GM19438 (cell line): ENCODE data around the gene LGALS7.
"Not testable (repeated sequence)": the region's sequence is repeated elsewhere in the genome, so short reads cannot be mapped to it uniquely, and the experiment has no call there.

Experiments used
- ATAC-seq: cut with Tn5 transposase; IDR thresholded peaks from one replicate; pipeline ENCODE4 v1.9.1; 2021; ENCODE audit warnings: low read depth; ENCODE audit not compliant: unreplicated experiment

LGALS7 gene

DNA sequence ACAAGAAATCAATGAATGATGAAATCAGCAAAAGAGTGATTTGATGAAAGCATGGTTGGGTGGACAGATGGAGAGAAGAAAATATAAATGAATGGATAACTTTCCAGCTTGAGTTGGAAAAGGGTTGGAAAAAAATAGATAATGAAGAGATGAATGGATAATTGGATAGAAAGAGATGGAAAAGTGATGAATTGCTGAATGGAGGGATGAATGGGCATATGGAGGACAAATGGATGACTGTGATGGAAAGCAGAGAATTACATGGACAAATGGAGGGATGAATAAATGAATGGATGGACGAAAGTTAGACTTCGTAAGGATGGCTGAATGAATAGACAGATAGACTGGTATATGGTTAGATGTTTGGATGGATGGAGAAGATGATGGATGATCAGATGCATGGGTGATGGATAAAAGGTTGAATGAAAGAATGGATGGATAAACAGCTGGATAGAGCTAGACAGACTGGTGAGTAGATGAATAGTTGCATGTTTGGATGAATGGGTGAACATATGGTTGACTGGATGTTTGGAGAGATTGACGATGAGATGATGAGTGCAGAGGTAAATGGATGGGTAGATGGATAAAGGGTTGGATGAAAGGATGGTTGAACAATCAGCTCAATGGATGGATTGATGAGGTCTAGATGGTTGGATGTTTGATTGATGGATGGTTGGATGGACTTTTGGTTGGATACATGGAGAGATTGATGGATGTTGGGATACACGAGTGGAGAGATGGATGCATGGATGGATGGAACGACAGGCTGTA lies 27.4 kb upstream of the LGALS7 start:
- no peak for ATAC-seq

- ATAC-seq: no peak
Observed at GRCh38 chr19:38799104-38799503, 25.8 kb upstream of the LGALS7 start.

DNA sequence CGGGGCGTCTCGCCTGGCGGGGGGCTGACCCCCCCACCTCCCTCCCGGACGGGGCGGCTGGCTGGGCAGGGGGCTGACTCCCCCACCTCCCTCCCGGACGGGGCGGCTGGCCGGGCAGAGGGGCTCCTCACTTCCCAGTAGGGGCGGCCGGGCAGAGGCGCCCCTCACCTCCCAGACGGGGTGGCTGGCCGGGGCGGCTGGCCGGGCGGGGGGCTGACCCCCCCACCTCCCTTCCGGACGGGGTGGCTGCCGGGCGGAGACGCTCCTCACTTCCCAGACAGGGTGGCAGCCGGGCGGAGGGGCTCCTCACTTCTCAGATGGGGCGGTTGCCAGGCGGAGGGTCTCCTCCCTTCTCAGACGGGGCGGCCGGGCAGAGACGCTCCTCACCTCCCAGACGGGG lies 24.5 kb upstream of the LGALS7 start:
- not testable (repeated sequence) for ATAC-seq

- ATAC-seq: no peak
Observed at GRCh38 chr19:38796154-38796553, 22.8 kb upstream of the LGALS7 start.

- ATAC-seq: no peak
Observed at GRCh38 chr19:38795549-38795948, 22.2 kb upstream of the LGALS7 start.

GRCh38 chr19:38793671-38794070 lies 20.4 kb upstream of the LGALS7 start:
- ATAC-seq: no peak

DNA sequence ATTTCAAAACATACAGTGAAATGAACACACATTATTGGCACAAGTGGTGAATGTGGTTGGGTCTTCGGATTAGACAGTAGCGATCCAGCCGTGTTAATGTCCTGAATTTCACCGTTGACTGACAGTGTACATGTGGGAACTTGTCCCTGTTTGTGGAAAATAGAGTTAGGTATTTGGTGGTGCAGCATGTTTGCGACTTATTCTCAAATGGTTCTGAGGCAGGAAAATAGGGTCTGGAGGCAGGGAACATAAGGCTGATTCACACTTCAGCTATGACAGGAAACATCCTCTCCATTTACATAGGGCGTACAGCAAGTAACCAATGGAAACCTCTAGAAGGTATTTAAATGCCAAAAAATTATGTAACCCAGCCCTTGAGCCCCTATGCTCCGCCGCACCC lies 19.9 kb upstream of the LGALS7 start:
- no peak for ATAC-seq

- peak; percentile 27 for ATAC-seq
Observed at GRCh38 chr19:38792250-38793111, 19.2 kb upstream of the LGALS7 start.

DNA sequence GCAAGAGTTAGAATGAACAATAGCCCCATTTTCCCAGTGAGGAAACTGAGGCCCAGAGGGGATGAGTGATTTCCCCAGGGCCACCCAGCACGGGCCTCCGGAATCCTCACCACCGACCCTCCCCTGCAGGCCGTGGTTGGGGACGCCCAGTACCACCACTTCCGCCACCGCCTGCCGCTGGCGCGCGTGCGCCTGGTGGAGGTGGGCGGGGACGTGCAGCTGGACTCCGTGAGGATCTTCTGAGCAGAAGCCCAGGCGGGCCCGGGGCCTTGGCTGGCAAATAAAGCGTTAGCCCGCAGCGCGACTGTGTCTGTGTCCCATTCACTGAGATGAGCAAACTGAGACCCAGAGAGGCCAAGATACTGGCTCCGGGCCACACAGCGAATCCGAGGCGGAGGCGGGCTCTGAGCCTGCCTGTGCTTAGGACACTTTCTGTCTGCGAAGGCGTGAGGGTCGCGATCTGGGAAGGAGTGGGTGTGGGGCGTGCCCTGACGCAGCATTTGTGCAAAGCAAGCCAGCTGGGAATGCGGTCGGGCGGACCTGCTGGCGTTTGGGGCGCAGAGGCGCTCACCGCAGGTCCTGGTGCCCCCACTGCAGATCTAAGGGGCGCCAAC lies 18.2 kb upstream of the LGALS7 start:
- ATAC-seq: peak; percentile 53

DNA sequence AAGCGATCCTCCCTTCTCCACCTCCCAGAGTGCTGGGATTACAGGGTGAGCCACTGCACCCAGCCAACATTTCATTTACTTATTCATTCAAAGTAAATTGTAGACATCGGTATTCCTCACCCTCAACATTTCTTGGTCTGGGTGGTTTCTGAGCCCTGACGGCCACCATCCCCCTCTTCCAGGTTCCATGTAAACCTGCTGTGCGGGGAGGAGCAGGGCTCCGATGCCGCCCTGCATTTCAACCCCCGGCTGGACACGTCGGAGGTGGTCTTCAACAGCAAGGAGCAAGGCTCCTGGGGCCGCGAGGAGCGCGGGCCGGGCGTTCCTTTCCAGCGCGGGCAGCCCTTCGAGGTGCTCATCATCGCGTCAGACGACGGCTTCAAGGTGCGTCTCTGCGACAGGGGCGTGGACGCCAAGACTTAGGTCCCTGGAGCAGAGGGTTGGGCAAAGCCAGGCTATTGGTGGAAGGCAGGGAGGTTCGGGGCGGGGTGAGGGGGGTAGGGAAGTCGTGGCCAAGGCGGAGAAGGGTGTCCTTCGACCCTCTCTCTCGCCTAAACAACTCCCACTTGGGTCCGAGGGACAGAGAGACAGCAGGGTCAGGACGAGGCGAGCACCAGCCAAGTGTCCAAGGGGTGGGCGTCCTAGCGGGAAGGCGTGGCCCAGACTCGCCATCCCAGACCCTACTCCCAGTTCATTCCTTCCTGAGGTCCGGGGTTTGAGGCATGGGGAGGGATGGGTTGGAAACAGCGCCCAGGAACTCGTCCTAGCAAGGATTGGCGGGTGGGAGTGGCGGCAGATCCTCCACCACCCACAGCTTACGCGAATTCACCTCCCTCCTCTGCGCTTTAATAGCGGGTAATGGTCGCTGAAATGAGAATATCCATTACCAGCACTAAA lies 17.4 kb upstream of the LGALS7 start:
- ATAC-seq: not testable (repeated sequence)

DNA sequence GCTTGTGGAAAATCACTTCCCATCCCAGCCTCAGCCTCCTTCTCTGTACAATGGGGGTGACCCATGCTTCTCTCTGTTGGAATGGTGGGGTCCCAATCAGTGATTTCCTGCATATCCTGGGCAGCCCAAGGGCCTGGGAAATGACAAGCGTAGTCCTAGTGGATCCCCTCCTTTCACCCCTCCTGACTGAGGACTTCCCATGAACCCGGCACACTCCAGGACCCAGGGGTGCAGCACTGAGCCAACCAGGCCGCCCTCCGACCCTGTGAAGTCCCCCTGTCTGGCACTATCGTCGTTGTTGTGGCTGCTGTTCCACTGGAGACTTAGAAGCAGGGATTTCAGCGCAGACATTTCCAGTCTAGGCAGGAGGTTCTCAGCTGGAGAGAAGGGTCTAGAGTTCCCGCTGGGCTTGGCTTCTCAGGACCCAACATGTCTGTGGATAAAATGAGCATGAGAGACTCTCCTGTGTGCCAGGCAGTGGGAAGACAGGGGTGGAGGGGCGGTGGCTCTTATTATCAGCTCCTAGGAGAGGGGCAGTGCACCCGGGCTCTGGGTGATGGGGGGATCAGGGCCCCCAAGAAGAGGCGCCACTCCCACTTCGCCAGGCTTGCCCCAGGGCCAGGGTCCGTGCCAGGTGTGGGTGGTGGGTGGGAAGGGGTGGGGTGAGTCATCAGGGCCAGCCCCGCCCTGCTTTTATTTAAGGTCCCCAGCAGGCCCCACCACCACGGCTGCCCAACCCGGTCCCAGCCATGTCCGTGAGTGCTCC lies 15.3 kb upstream of the LGALS7 start, which contains the start of gene LGALS7B:
Gene LGALS7B (plus strand): TSS at position 723 of the 766 bp plus-strand sequence. CDS start 27 bp downstream, at position 750.
- no peak for ATAC-seq

DNA sequence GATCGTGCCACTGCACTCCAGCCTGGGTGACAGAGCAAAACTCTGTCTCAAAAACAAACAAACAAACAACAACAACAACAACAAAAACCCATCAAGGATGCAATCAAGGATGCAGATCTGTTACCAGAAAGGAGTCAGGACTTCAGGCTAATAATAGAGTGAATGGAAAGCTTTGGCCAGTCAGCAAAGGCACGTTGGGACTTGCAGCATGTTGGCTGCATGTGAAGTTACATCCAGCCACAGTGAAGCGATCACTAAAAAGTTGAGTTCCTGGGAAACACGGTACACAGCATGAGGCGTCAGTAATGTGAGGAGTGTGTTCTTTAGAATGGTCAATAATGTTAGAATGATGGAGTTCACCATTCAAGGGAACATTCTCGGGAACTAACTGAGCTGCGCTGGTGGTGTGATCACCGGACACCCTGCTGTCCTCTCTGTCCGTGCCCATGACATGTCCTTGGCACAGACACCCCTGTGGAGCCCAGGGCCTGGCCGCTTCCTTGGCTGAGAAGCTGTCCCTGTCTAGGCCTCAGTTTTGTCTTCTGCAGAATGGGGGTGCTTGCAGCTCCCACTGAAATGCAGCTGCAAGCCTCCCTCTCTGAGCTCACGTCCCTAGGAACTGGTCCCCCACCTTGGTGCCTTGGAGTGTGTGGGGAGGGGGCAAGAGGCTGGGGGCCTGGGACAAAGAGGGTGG lies 13.4 kb upstream of the LGALS7 start:
- no peak for ATAC-seq

GRCh38 chr19:38786061-38786460 lies 12.7 kb upstream of the LGALS7 start:
- not testable (repeated sequence) for ATAC-seq

DNA sequence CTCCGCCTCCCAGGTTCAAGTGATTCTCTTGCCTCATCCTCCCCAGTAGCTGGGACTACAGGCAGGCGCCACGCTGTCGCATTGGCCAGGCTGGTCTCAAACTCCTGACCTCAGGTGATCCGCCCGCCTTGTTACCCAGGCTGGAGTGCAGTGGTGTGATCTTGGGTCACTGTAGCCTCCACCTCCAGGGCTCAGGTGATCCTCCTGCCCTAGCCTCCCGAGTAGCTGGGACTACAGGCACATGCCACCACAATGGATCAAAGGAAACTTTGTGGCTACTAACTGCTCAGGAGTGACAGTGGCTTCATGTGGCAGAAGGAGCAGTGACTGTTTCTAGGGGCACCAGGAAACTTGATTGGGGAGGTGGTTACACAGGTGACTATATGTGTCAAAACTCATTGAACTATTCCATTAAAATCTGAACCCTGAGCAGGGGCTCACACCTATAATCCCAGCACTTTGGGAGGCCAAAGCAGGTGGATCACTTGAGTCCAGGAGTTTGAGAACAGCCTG lies 11.9 kb upstream of the LGALS7 start:
- no peak for ATAC-seq

GRCh38 chr19:38784224-38784623 lies 10.9 kb upstream of the LGALS7 start:
- ATAC-seq: no peak

GRCh38 chr19:38782212-38782611 lies 8.9 kb upstream of the LGALS7 start:
- not testable (repeated sequence) for ATAC-seq

- ATAC-seq: no peak
Observed at GRCh38 chr19:38781058-38781457, 7.7 kb upstream of the LGALS7 start.

- ATAC-seq: no peak
Observed at GRCh38 chr19:38780443-38780842, 7.1 kb upstream of the LGALS7 start.

DNA sequence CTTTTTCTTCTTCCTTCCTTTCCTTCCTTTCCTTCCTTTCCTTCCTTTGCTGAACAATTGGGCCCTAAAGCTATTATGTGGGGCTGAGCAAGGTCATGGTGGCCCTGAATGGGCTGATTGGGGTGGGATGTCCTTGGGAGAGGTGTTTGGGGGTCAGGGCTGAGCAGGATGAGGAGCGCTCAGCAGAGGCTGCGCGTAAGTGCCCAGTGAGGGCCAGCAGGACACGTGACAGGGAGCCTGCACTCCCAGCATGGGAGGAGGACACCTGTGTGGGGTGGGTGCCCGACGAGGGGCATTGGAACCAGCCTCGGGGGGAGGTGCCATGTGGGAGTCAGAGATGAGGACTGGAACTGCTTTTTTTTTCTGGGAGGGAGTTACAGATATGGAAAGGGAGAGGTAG lies 5.4 kb upstream of the LGALS7 start:
- no peak for ATAC-seq
